Activated T-cell treated with anti-CD3 and anti-CD28 coated beads, Interleukin-2, amount 50 U/mL, for 24 hours (primary cell): ENCODE measurements around the gene SLC1A3.
A peak's percentile ranks its signal among the peaks of the same experiment; 100 is the strongest.
"Not testable (repeated sequence)": the region's sequence is repeated elsewhere in the genome, so short reads cannot be mapped to it uniquely, and the experiment has no call there.

ENCODE experiments used
- DNase-seq: peaks from one replicate; pipeline ENCODE4 v3.0.0-alpha.2; 2020
- H3K27ac Mint-ChIP-seq: 2 replicates; pipeline ENCODE4 v1.8.0; 2020; ENCODE audit warnings: mild to moderate bottlenecking, mixed read lengths
- H3K27me3 Mint-ChIP-seq: 2 replicates; pipeline ENCODE4 v1.8.0; 2020; ENCODE audit warnings: mixed read lengths
- H3K36me3 Mint-ChIP-seq: 2 replicates; pipeline ENCODE4 v1.8.0; 2020; ENCODE audit warnings: low read depth, mixed read lengths
- H3K4me1 Mint-ChIP-seq: 2 replicates; pipeline ENCODE4 v1.8.0; 2020; ENCODE audit warnings: low read depth, mixed read lengths
- H3K4me3 Mint-ChIP-seq: 2 replicates; pipeline ENCODE4 v1.8.0; 2020; ENCODE audit warnings: mild to moderate bottlenecking, moderate library complexity, mixed read lengths
- H3K9me3 Mint-ChIP-seq: 2 replicates; pipeline ENCODE4 v1.8.0; 2020; ENCODE audit warnings: mixed read lengths

Gene SLC1A3

DNA sequence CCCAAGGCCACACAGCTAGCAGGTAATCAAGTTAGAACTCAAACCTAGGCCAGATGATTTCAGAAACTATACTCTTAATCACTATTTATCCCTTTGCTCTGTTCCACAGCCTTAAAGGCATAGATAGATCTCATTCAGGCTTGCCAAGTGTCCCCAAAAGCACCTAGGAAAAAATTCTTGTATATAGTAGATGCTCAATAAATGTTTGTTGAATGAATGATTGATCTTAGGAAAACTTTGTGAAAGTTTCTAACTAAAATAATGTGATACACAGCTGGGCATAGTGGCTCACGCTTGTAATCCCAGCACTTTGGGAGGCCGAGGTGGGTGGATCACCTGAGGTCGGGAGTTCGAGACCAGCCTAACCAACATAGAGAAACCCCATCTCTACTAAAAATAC, 16.7 kb upstream of the SLC1A3 start:
- not testable (repeated sequence) for H3K36me3 Mint-ChIP-seq, H3K27me3 Mint-ChIP-seq, H3K4me1 Mint-ChIP-seq, H3K4me3 Mint-ChIP-seq, H3K9me3 Mint-ChIP-seq, DNase-seq, H3K27ac Mint-ChIP-seq

- Mint-ChIP-seq H3K27ac (no peak overlapping the region), H3K9me3 (no peaks in the 10 kb centered on the region), H3K4me3 (no peak overlapping the region), H3K4me1 (no peaks in the 10 kb centered on the region), H3K36me3 (no peaks in the 10 kb centered on the region), H3K27me3 (no peaks in the 10 kb centered on the region)
- no peak for DNase-seq
Observed at GRCh38 chr5:36590513-36591286, 15.7 kb upstream of the SLC1A3 start.

DNA sequence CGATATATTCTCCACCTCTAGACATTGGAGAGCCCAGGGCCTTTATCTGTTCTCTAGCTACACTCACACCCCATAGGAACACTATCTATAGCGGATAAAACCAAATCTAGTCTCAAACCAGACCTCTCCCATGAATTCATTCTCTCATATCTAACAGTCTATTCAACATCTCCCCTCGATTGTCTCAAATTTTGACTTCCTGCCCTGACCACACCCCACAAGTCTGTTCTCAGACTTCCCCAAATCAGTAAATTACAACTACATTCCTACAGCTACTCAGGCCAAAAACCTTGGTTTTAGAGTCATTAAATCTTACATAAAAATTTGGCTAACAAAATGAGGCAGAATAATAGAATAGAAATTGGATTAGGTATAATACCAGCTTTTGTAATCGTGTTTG, 12.5 kb upstream of the SLC1A3 start:
- H3K4me3 Mint-ChIP-seq = no peak overlapping the region
- no peak overlapping the region for H3K27ac Mint-ChIP-seq
- no peaks in the 10 kb centered on the region for H3K36me3 Mint-ChIP-seq
- DNase-seq = no peak
- H3K4me1 Mint-ChIP-seq = no peaks in the 10 kb centered on the region
- H3K27me3 Mint-ChIP-seq = no peaks in the 10 kb centered on the region
- H3K9me3 Mint-ChIP-seq = no peaks in the 10 kb centered on the region

GRCh38 chr5:36596247-36596646, 10.2 kb upstream of the SLC1A3 start:
- Mint-ChIP-seq H3K27ac (no peak overlapping the region), H3K36me3 (no peaks in the 10 kb centered on the region), H3K4me1 (no peaks in the 10 kb centered on the region), H3K27me3 (peaks cover 6% of the 10 kb centered on the region), H3K9me3 (no peaks in the 10 kb centered on the region), H3K4me3 (no peak overlapping the region)
- DNase-seq = no peak

GRCh38 chr5:36596756-36597155, 9.7 kb upstream of the SLC1A3 start:
- H3K27ac Mint-ChIP-seq = no peak overlapping the region
- peaks cover 6% of the 10 kb centered on the region for H3K27me3 Mint-ChIP-seq
- H3K36me3 Mint-ChIP-seq = no peaks in the 10 kb centered on the region
- H3K4me3 Mint-ChIP-seq = no peak overlapping the region
- H3K9me3 Mint-ChIP-seq = no peaks in the 10 kb centered on the region
- H3K4me1 Mint-ChIP-seq = no peaks in the 10 kb centered on the region
- no peak for DNase-seq

GRCh38 chr5:36598045-36598444, 8.4 kb upstream of the SLC1A3 start:
- peaks cover 9% of the 10 kb centered on the region for H3K27me3 Mint-ChIP-seq
- no peaks in the 10 kb centered on the region for H3K36me3 Mint-ChIP-seq
- no peak overlapping the region for H3K4me3 Mint-ChIP-seq
- H3K9me3 Mint-ChIP-seq = no peaks in the 10 kb centered on the region
- no peak for DNase-seq
- H3K4me1 Mint-ChIP-seq = no peaks in the 10 kb centered on the region
- no peak overlapping the region for H3K27ac Mint-ChIP-seq

GRCh38 chr5:36599986-36600779, 6.2 kb upstream of the SLC1A3 start:
- no peak overlapping the region for H3K4me3 Mint-ChIP-seq
- peaks cover 22% of the 10 kb centered on the region for H3K27me3 Mint-ChIP-seq
- DNase-seq = no peak
- no peaks in the 10 kb centered on the region for H3K4me1 Mint-ChIP-seq
- H3K27ac Mint-ChIP-seq = no peak overlapping the region
- H3K9me3 Mint-ChIP-seq = no peaks in the 10 kb centered on the region
- no peaks in the 10 kb centered on the region for H3K36me3 Mint-ChIP-seq

DNA sequence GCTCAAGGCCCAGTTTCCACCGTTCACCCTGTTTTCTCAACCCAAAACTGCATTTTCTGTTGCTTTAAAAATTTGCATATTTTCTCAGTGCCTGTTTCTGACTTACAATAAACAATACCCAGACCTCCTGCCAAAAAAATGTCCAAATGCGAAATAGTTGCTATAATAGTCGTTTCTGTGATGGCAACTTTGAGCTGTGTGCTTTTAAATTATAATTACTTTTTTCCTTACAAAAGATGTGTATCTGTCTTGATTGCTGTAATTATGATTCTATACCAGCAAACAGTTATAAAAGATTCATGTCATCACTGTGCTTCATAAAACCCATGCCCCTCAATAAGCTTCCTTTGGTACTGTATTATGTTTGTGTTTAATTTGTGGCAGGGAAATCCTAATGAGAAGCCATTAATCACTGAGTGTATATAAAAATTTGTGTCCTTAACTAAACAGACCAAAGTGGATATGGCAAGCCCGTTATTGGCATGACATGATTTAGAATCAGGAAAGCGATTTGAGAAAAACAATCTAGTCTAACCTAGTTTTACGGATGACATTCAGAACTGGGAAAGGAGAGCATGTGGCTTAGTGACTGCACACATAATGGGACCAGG, 5.4 kb upstream of the SLC1A3 start:
- peaks cover 5% of the 10 kb centered on the region for H3K4me1 Mint-ChIP-seq
- peaks cover 28% of the 10 kb centered on the region for H3K27me3 Mint-ChIP-seq
- no peak overlapping the region for H3K4me3 Mint-ChIP-seq

DNA sequence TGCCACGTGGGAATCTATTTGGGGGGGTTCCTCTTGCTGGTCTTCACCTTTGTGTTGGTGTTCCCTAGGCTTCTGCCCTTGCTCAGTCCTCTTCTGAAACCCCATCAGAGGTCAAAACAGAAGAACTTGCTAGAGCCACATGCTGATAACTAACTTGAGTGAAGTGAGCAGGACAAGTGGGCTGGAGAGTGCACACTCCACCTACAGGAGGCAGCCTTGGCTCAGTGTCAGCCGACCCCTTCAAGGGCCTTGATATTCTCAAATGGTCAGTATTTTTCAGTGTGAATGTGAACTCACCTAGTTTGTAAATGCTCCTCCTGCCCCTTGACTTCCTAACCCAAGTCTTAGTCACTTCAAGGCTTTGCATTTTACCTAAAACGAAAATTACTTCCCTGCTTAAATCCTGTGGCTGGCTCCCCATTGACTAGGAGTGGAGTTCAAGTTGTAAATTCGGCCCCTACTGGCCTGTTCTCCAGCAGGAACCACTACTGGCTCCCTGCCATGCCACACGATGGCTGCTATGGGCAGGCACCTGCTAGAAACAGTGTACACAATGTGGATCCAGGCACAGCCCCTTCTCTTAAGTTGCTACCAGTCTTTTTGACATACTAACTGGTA, 3.6 kb upstream of the SLC1A3 start:
- Mint-ChIP-seq H3K36me3 (no peaks in the 10 kb centered on the region), H3K9me3 (no peaks in the 10 kb centered on the region), H3K4me1 (peaks cover 19% of the 10 kb centered on the region), H3K27ac (no peak overlapping the region), H3K4me3 (no peak overlapping the region), H3K27me3 (peaks cover 44% of the 10 kb centered on the region)
- no peak for DNase-seq

More for the DNA sequence above, 5.4 kb upstream of the SLC1A3 start:
- H3K36me3 Mint-ChIP-seq = no peaks in the 10 kb centered on the region
- H3K27ac Mint-ChIP-seq = no peak overlapping the region
- no peak for DNase-seq
- no peaks in the 10 kb centered on the region for H3K9me3 Mint-ChIP-seq

GRCh38 chr5:36605241-36605640, 1.2 kb upstream of the SLC1A3 start:
- no peak overlapping the region for H3K27ac Mint-ChIP-seq
- H3K4me3 Mint-ChIP-seq = no peak overlapping the region
- H3K9me3 Mint-ChIP-seq = no peaks in the 10 kb centered on the region
- H3K4me1 Mint-ChIP-seq = peaks cover 19% of the 10 kb centered on the region
- DNase-seq = no peak
- H3K27me3 Mint-ChIP-seq = peaks cover 65% of the 10 kb centered on the region
- H3K36me3 Mint-ChIP-seq = no peaks in the 10 kb centered on the region

- Mint-ChIP-seq H3K4me3 (peak overlapping the region; percentile 75), H3K4me1 (peaks cover 19% of the 10 kb centered on the region), H3K9me3 (no peaks in the 10 kb centered on the region), H3K36me3 (no peaks in the 10 kb centered on the region), H3K27ac (peak overlapping the region; percentile 87), H3K27me3 (peaks cover 66% of the 10 kb centered on the region)
- DNase-seq = no peak
Observed at GRCh38 chr5:36606036-36606427, 374 bp upstream of the SLC1A3 start.

DNA sequence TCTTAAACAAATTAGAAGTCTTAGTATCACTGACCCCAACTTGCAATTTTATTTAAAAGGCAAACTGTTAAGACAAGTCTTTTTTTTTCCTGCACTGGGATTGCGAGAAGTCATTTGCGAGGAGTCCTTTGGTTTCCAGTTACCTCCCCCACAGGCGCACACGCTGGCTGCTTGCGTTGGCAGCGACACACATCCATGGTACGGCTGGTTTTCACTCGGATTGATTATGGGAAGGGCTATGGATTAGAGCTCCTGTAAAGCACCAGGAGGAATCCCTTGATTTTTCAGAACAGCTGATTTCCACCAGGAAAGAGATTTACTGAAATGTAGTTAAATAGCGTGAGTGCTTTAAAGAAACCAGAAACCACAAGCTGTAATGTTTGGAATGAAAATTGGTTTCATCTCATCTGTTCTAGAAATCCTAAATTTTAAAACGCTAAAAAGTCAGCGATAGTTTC, 737 bp downstream of the SLC1A3 start:
- no peak for DNase-seq
- Mint-ChIP-seq H3K27ac (no peak overlapping the region), H3K4me3 (peak overlapping the region; percentile 75), H3K9me3 (no peaks in the 10 kb centered on the region), H3K27me3 (peaks cover 64% of the 10 kb centered on the region), H3K4me1 (peaks cover 19% of the 10 kb centered on the region), H3K36me3 (no peaks in the 10 kb centered on the region)

- H3K27me3 Mint-ChIP-seq = peaks cover 62% of the 10 kb centered on the region
- no peak for DNase-seq
- no peak overlapping the region for H3K4me3 Mint-ChIP-seq
- H3K27ac Mint-ChIP-seq = no peak overlapping the region
- peaks cover 19% of the 10 kb centered on the region for H3K4me1 Mint-ChIP-seq
- no peaks in the 10 kb centered on the region for H3K9me3 Mint-ChIP-seq
- H3K36me3 Mint-ChIP-seq = no peaks in the 10 kb centered on the region
Observed at GRCh38 chr5:36607838-36608783, 1.7 kb downstream of the SLC1A3 start.

- H3K36me3 Mint-ChIP-seq = no peaks in the 10 kb centered on the region
Observed at GRCh38 chr5:36610621-36611020, 4.2 kb downstream of the SLC1A3 start.

More at GRCh38 chr5:36610621-36611020, 4.2 kb downstream of the SLC1A3 start:
- peaks cover 48% of the 10 kb centered on the region for H3K27me3 Mint-ChIP-seq
- H3K4me3 Mint-ChIP-seq = no peak overlapping the region
- H3K9me3 Mint-ChIP-seq = no peaks in the 10 kb centered on the region
- peaks cover 18% of the 10 kb centered on the region for H3K4me1 Mint-ChIP-seq
- no peak for DNase-seq
- no peak overlapping the region for H3K27ac Mint-ChIP-seq
